SK-N-SH (cell line): ENCODE results near the gene IGHMBP2. TPM values are rescaled to one million over a fixed set of nuclear protein-coding genes. Genes with fewer than 3 reads are reported as not detected.

Experiments used
- CTCF ChIA-PET: fragments of 300-600, 350-600 bp; formaldehyde crosslinking; extraction: SDS; loops from one replicate; lab custom pipeline; 2021; lab: Yijun Ruan, JAX
- POLR2A ChIA-PET: fragments of 350-600 bp; sonication (Branson Sonifier 250); formaldehyde crosslinking; extraction: SDS; loops from one replicate; lab custom pipeline; 2020; ENCODE audit warnings: antibody characterized with exemption, inconsistent platforms; lab: Yijun Ruan, JAX
- DNase-seq: peaks from one replicate; pipeline ENCODE4 v3.0.0; 2012
- H2AFZ ChIP-seq: fragments of 200-600 bp; sonication (generic); 2 replicates; pipeline ENCODE4 v1.8.1; 2016; ENCODE audit warnings: antibody characterized with exemption, mild to moderate bottlenecking, low read depth
- H3F3A ChIP-seq: fragments of 200-600 bp; sonication (generic); replicated peaks from 2 replicates; pipeline ENCODE3; 2016; ENCODE audit warnings: antibody characterized with exemption, mild to moderate bottlenecking; ENCODE audit not compliant: insufficient read depth
- H3K27ac ChIP-seq, 2 experiments: fragments of 200-500 bp in 1 of 2; fragments of 200-600 bp in 1 of 2; sonication (Bioruptor generic) in 1 of 2; sonication (generic), shearing (Covaris generic) in 1 of 2; 2 replicates each; pipeline versions ENCODE4 v1.5.1 to v1.6.1; 2014 to 2016; ENCODE audit warnings: low read depth in 2 of 2, inconsistent platforms in 1 of 2, low read length in 1 of 2, mild to moderate bottlenecking in 1 of 2, mixed read lengths in 1 of 2
- H3K27me3 ChIP-seq: fragments of 200-600 bp; sonication (generic), shearing (Covaris generic); 2 replicates; pipeline ENCODE4 v1.6.1; 2016; ENCODE audit warnings: mixed run types; ENCODE audit not compliant: insufficient read depth
- H3K36me3 ChIP-seq, 2 experiments: fragments of 200-500 bp in 1 of 2; fragments of 200-600 bp in 1 of 2; sonication (Bioruptor generic) in 1 of 2; sonication (generic) in 1 of 2; replicated peaks in 1 of 2; 2 replicates each; pipeline versions ENCODE3 to v1.5.1; 2014 to 2016; ENCODE audit warnings: low read length in 1 of 2, mild to moderate bottlenecking in 1 of 2; ENCODE audit not compliant: insufficient read depth in 2 of 2, control insufficient read depth in 1 of 2
- H3K4me1 ChIP-seq, 2 experiments: fragments of 200-500 bp in 1 of 2; fragments of 200-600 bp in 1 of 2; sonication (Bioruptor generic) in 1 of 2; sonication (generic), shearing (Covaris generic) in 1 of 2; 2 replicates each; pipeline versions ENCODE4 v1.5.1 to v1.6.1; 2014 to 2016; ENCODE audit warnings: low read depth in 1 of 2, low read length in 1 of 2, mixed run types in 1 of 2; ENCODE audit not compliant: insufficient read depth in 2 of 2, control insufficient read depth in 1 of 2
- H3K4me2 ChIP-seq: fragments of 200-600 bp; sonication (generic), shearing (Covaris generic); 2 replicates; pipeline ENCODE4 v1.6.1; 2017; ENCODE audit warnings: mixed run types
- H3K4me3 ChIP-seq, 2 experiments: fragments of 200-500 bp in 1 of 2; fragments of 200-600 bp in 1 of 2; sonication (Bioruptor generic) in 1 of 2; sonication (generic), shearing (Covaris generic) in 1 of 2; 2 replicates each; pipeline versions ENCODE4 v1.5.1 to v1.8.1; 2014 to 2016; ENCODE audit warnings: low read depth in 2 of 2, inconsistent platforms in 1 of 2, low read length in 1 of 2, mild to moderate bottlenecking in 1 of 2, mixed read lengths in 1 of 2, moderate library complexity in 1 of 2
- H3K79me2 ChIP-seq: fragments of 200-600 bp; sonication (generic); 2 replicates; pipeline ENCODE4 v1.8.1; 2017; ENCODE audit warnings: mild to moderate bottlenecking; ENCODE audit not compliant: insufficient read depth
- H3K9ac ChIP-seq: fragments of 200-600 bp; sonication (generic); 2 replicates; pipeline ENCODE4 v1.6.1; 2017; ENCODE audit warnings: mixed run types
- H3K9me2 ChIP-seq: fragments of 200-600 bp; sonication (generic); 2 replicates; pipeline ENCODE4 v1.6.1; 2017; ENCODE audit warnings: mixed run types
- H3K9me3 ChIP-seq: fragments of 200-600 bp; sonication (generic); 2 replicates; pipeline ENCODE4 v1.6.1; 2017; ENCODE audit warnings: mixed run types, mild to moderate bottlenecking, moderate library complexity
- H4K20me1 ChIP-seq: fragments of 200-600 bp; sonication (generic); 2 replicates; pipeline ENCODE4 v1.6.1; 2017; ENCODE audit warnings: mild to moderate bottlenecking, mixed run types; ENCODE audit not compliant: insufficient read depth
- GABPA ChIP-seq: IDR thresholded peaks from 2 replicates; pipeline ENCODE4 v1.4.0; 2012; ENCODE audit warnings: low read depth, mild to moderate bottlenecking
- GATA2 ChIP-seq: sonication (generic); formaldehyde crosslinking; IDR thresholded peaks from 2 replicates; pipeline ENCODE4 v1.5.0; 2020; ENCODE audit warnings: mild to moderate bottlenecking, missing genetic modification reagents
- NFIC ChIP-seq: IDR thresholded peaks from 2 replicates; pipeline ENCODE4 v1.4.0; 2012; ENCODE audit warnings: borderline replicate concordance
- NRF1 ChIP-seq: IDR thresholded peaks from 2 replicates; pipeline ENCODE4 v1.6.1; 2012; ENCODE audit warnings: low read depth, mild to moderate bottlenecking, low read length
- RAD21 ChIP-seq: IDR thresholded peaks from 2 replicates; pipeline ENCODE4 v1.6.1; 2012; ENCODE audit warnings: mild to moderate bottlenecking, low read length
- RFX5 ChIP-seq: IDR thresholded peaks from 2 replicates; pipeline ENCODE4 v1.6.1; 2012; ENCODE audit warnings: mild to moderate bottlenecking, improper control_type of control experiment, low read length
- RXRA ChIP-seq: IDR thresholded peaks from 2 replicates; pipeline ENCODE4 v1.4.0; 2012; ENCODE audit warnings: low read depth, mild to moderate bottlenecking, borderline replicate concordance
- SIN3A ChIP-seq: IDR thresholded peaks from 2 replicates; pipeline ENCODE4 v1.6.1; 2012; ENCODE audit warnings: low read depth, mild to moderate bottlenecking, low read length, moderate library complexity, borderline replicate concordance
- TCF12 ChIP-seq: IDR thresholded peaks from 2 replicates; pipeline ENCODE4 v1.4.0; 2012
- WGBS: methylation state at CpG from one replicate; pipeline ENCODE4 v1.1.6; 2017; ENCODE audit warnings: low lambda C conversion rate; 5-methylcytosine and 5-hydroxymethylcytosine counted together
- polyA plus RNA-seq, 3 experiments: library from polyadenylated mRNA; depleted of rRNA; stranded (reverse); fragments of >200 nt; gene quantifications; 2 replicates each; pipeline ENCODE4 v1.2.3, GENCODE V29; 2012
- TF ChIP-seq, protein P1 (sequence below): IDR thresholded peaks from 2 replicates; pipeline ENCODE4 v1.4.0; 2012; ENCODE audit warnings: low read depth
- TF ChIP-seq, protein P2 (sequence below): fragments of 200-600 bp; sonication (generic); IDR thresholded peaks from 2 replicates; pipeline ENCODE4 v1.6.1; 2017; ENCODE audit warnings: antibody characterized with exemption, mild to moderate bottlenecking, moderate library complexity
- TF ChIP-seq, protein P3 (sequence below): IDR thresholded peaks from 2 replicates; pipeline ENCODE4; 2012
- TF ChIP-seq, protein P4 (sequence below): IDR thresholded peaks from 2 replicates; pipeline ENCODE4 v1.6.1; 2012; ENCODE audit warnings: mild to moderate bottlenecking, low read depth, low read length, moderate library complexity
- TF ChIP-seq, protein P5 (sequence below): IDR thresholded peaks from 2 replicates; pipeline ENCODE4 v1.4.0; 2012; ENCODE audit warnings: low read depth, borderline replicate concordance
- TF ChIP-seq, protein P6 (sequence below): IDR thresholded peaks from 2 replicates; pipeline ENCODE4 v1.4.0; 2012; ENCODE audit warnings: low read depth, borderline replicate concordance

Gene IGHMBP2
- polyA plus RNA-seq, 1 of the 3 experiments (the other 2 are of a cell fraction): 9.0 TPM

DNA sequence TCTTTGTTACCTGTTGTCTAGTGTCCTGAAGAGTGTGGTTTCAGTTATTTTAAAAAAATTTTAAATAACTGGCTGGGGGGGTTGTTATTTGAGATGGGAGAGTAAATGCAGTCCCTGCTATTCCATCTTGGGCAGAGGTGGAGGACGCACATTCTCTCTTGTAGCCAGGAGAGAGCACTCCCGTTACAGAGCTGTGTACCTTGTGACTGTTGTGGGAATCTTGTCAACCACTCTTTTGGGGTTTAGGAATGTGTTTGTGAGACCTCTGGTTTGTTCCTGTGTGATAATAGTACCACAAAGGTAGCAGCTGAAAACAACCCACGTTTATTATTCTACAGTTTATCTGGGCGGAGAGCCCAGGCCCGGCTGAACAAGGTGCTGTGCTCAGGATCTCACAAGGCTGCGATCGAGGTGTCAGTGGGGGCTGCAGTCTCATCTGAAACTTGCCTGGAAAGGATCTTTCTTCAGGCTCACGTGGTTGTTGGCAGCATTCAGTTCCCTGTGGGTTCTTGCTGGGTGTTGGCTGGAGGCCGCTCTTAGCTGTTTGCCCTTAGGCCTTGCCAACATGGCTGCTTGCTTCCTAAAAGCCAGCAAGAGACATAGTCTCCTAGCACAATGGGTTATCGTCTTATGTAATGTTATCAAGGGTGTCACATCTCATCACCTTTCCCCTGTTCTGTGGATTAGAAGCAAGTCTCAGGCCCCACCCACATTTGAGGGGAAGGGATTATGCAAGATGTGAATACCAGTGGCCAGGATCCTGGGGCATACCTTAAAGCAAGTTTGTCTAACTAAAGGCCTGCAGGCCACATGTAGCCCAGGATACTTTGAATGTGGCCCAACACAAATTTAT is 20.6 kb downstream of the IGHMBP2 start:
- CTCF ChIA-PET: no interaction called here

DNA sequence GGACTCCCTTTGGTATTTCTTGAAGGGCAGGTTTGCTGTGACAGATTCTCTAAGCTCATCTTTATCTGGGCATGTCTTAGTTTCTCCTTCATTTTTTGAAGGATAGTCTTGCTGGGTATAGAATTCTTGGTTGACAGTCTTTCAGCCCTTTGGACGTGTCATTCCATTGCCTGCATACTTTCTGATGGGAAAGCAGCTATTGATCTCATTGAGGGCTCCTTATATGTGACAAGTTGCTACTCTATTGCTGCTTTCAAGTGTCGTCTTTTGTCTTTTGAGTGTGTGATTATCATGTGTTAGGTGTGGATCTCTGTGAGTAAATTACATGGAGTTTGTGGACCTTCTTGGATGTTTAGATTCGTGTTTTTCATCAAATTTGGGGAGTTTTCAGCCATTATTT is 21.9 kb downstream of the IGHMBP2 start:
- ChIA-PET CTCF (no interaction called here), POLR2A (no interaction called here)
- Histone ChIP-seq H3K27me3 (no peaks in the 10 kb centered on the region), H4K20me1 (no peaks in the 10 kb centered on the region), H3K9me2 (no peaks in the 10 kb centered on the region), H3K27ac (no peak overlapping the region), H3K36me3 (peaks cover 46 to 66% of the 10 kb centered on the region in 2 experiments), H3K4me3 (no peak overlapping the region; a peak in 1 of 4 replicates), H3F3A (no peaks in the 10 kb centered on the region), H2AFZ (no peak overlapping the region), H3K79me2 (peaks cover 7% of the 10 kb centered on the region; the same call in 1 of the 2 replicates), H3K4me1 (no peaks in the 10 kb centered on the region; a peak in 1 of 4 replicates), H3K4me2 (no peak overlapping the region), H3K9ac (no peak overlapping the region), H3K9me3 (peaks cover 5% of the 10 kb centered on the region; the same call in 1 of the 2 replicates)
- whole genome bisulfite sequencing: 85% methylated on average over 3 of the region's 3 CpGs
- no peak for DNase-seq
- no peak for TF ChIP-seq RXRA
- TF ChIP-seq, protein P1, sequence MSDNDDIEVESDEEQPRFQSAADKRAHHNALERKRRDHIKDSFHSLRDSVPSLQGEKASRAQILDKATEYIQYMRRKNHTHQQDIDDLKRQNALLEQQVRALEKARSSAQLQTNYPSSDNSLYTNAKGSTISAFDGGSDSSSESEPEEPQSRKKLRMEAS: no peak
- TF ChIP-seq, protein P2, sequence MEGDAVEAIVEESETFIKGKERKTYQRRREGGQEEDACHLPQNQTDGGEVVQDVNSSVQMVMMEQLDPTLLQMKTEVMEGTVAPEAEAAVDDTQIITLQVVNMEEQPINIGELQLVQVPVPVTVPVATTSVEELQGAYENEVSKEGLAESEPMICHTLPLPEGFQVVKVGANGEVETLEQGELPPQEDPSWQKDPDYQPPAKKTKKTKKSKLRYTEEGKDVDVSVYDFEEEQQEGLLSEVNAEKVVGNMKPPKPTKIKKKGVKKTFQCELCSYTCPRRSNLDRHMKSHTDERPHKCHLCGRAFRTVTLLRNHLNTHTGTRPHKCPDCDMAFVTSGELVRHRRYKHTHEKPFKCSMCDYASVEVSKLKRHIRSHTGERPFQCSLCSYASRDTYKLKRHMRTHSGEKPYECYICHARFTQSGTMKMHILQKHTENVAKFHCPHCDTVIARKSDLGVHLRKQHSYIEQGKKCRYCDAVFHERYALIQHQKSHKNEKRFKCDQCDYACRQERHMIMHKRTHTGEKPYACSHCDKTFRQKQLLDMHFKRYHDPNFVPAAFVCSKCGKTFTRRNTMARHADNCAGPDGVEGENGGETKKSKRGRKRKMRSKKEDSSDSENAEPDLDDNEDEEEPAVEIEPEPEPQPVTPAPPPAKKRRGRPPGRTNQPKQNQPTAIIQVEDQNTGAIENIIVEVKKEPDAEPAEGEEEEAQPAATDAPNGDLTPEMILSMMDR: no peak
- no peak for TF ChIP-seq SIN3A
- no peak for TF ChIP-seq NRF1
- TF ChIP-seq GATA2 (CRISPR knock-in tag): no peak
- no peak for TF ChIP-seq NFIC
- TF ChIP-seq, protein P3, sequence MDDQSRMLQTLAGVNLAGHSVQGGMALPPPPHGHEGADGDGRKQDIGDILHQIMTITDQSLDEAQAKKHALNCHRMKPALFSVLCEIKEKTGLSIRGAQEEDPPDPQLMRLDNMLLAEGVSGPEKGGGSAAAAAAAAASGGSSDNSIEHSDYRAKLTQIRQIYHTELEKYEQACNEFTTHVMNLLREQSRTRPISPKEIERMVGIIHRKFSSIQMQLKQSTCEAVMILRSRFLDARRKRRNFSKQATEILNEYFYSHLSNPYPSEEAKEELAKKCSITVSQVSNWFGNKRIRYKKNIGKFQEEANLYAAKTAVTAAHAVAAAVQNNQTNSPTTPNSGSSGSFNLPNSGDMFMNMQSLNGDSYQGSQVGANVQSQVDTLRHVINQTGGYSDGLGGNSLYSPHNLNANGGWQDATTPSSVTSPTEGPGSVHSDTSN: no peak
- no peak for TF ChIP-seq RAD21
- TF ChIP-seq, protein P4, sequence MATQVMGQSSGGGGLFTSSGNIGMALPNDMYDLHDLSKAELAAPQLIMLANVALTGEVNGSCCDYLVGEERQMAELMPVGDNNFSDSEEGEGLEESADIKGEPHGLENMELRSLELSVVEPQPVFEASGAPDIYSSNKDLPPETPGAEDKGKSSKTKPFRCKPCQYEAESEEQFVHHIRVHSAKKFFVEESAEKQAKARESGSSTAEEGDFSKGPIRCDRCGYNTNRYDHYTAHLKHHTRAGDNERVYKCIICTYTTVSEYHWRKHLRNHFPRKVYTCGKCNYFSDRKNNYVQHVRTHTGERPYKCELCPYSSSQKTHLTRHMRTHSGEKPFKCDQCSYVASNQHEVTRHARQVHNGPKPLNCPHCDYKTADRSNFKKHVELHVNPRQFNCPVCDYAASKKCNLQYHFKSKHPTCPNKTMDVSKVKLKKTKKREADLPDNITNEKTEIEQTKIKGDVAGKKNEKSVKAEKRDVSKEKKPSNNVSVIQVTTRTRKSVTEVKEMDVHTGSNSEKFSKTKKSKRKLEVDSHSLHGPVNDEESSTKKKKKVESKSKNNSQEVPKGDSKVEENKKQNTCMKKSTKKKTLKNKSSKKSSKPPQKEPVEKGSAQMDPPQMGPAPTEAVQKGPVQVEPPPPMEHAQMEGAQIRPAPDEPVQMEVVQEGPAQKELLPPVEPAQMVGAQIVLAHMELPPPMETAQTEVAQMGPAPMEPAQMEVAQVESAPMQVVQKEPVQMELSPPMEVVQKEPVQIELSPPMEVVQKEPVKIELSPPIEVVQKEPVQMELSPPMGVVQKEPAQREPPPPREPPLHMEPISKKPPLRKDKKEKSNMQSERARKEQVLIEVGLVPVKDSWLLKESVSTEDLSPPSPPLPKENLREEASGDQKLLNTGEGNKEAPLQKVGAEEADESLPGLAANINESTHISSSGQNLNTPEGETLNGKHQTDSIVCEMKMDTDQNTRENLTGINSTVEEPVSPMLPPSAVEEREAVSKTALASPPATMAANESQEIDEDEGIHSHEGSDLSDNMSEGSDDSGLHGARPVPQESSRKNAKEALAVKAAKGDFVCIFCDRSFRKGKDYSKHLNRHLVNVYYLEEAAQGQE: no peak
- TF ChIP-seq, protein P5, sequence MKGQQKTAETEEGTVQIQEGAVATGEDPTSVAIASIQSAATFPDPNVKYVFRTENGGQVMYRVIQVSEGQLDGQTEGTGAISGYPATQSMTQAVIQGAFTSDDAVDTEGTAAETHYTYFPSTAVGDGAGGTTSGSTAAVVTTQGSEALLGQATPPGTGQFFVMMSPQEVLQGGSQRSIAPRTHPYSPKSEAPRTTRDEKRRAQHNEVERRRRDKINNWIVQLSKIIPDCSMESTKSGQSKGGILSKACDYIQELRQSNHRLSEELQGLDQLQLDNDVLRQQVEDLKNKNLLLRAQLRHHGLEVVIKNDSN: no peak
- TF ChIP-seq RFX5: no peak
- no peak for TF ChIP-seq GABPA
- no peak for TF ChIP-seq TCF12

More for the DNA sequence above, 20.6 kb downstream of the IGHMBP2 start:
- Histone ChIP-seq H3K9ac (no peak overlapping the region), H3K9me2 (no peaks in the 10 kb centered on the region), H3K27me3 (no peaks in the 10 kb centered on the region), H3K4me1 (no peaks in the 10 kb centered on the region; a peak in 1 of 4 replicates), H3K27ac (no peak overlapping the region), H3K9me3 (peaks cover 5% of the 10 kb centered on the region; the same call in 1 of the 2 replicates), H4K20me1 (no peaks in the 10 kb centered on the region), H3F3A (no peaks in the 10 kb centered on the region), H3K79me2 (peaks cover 7% of the 10 kb centered on the region; the same call in 1 of the 2 replicates), H3K4me2 (no peak overlapping the region), H3K36me3 (peaks cover 37 to 70% of the 10 kb centered on the region in 2 experiments), H3K4me3 (no peak overlapping the region), H2AFZ (no peak overlapping the region)
- POLR2A ChIA-PET: no interaction called here
- WGBS: 82% methylated on average over 7 of the region's 10 CpGs
- TF ChIP-seq, protein P6, sequence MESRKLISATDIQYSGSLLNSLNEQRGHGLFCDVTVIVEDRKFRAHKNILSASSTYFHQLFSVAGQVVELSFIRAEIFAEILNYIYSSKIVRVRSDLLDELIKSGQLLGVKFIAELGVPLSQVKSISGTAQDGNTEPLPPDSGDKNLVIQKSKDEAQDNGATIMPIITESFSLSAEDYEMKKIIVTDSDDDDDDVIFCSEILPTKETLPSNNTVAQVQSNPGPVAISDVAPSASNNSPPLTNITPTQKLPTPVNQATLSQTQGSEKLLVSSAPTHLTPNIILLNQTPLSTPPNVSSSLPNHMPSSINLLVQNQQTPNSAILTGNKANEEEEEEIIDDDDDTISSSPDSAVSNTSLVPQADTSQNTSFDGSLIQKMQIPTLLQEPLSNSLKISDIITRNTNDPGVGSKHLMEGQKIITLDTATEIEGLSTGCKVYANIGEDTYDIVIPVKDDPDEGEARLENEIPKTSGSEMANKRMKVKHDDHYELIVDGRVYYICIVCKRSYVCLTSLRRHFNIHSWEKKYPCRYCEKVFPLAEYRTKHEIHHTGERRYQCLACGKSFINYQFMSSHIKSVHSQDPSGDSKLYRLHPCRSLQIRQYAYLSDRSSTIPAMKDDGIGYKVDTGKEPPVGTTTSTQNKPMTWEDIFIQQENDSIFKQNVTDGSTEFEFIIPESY: no peak
- DNase-seq: no peak
